HG03060 (cell line): Measurements from ENCODE around the gene KLK13.
A peak's percentile ranks its signal among the peaks of the same experiment; 100 is the strongest.

Experiments
- ATAC-seq: cut with Tn5 transposase; IDR thresholded peaks from one replicate; pipeline ENCODE4 v1.9.1; 2021; ENCODE audit warnings: low read depth, moderate number of reproducible peaks; ENCODE audit not compliant: unreplicated experiment

Gene KLK13, protein sequence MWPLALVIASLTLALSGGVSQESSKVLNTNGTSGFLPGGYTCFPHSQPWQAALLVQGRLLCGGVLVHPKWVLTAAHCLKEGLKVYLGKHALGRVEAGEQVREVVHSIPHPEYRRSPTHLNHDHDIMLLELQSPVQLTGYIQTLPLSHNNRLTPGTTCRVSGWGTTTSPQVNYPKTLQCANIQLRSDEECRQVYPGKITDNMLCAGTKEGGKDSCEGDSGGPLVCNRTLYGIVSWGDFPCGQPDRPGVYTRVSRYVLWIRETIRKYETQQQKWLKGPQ

DNA sequence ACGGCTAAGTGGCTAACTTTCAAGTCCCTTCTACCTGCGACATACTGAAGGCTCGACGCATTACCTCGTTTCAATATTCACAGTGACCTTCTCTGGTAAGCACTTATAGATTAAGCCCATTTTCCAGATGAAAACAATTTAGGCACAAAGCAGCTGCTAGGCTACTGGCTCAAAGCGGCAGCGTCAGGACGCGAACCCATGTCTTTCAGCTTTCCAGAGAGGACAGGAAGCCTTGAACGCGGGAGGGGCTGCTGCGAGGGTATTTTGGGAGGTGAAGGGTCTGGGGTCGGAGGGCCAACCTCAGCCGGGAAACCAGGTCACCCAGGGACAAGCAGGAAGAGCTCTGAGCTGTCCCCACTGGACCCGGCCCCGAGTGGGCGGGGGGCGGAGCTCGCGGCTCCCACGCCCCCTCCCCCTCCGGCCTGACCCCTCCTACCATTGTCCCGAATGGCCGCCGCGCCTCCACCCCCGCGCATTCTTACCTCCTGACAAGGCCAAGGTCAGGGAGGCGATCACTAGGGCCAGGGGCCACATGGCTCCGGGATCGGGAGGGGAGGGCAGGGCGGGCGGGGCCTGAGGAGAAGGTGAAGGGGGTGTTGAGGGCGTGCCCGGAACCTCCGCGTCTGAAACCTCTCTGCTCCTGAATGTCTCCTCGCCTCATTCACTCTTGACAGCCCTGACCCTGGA is at the start of gene KLK13:
KLK13 (minus strand) TSS at position 559 of the 687 bp plus-strand sequence; CDS start at position 534, 25 bp downstream.
- no peak for ATAC-seq

DNA sequence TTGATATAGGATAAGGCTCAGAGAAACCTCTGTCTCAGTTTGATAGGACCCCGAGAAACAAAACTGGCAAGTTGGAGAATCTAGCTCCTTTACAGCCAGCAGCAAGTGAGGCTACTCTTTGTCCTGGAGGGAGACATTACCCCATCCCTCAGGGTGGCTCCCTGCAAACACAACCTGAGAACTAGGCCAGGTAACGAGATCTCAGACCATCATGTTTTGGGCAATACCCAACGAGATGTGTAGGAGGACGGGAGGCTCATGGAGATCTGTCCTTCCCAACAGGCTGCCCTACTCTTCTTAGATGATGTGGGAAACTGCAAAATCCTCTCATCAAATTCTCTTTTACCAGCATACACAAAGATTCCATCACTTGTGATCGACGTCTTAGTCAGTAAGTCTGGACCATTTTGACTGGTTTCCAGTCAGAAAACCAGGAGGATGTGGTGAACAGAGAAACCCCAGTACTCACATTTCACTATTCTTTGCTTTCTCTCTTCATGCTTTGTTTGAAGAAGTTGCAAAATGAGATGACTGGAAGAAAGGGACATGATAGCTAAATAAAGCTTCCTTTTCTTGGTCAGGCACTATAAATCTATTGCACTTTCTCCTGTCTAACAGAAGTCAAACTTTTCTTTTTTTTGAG is 49.3 kb upstream of the KLK13 start:
- no peak for ATAC-seq

DNA sequence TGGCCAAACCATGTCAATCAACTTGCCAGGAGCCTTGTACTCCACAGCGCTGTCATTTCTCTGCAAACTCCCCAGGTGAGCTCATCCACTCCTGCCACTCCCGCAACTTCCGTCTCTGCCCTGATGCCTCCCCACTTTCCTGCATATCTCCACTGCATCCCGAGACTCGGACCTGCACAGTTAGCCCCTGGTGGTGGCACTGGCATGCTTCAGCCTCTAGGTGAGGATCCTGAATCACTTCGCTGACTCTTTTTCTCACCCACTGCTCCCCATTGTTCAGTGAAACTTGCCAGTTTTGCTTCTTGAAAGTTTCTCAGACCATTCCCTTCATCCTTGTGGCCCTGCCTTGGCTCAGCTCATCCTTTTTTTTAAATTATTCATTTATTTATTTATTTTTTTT is 46.7 kb upstream of the KLK13 start:
- ATAC-seq = no peak

DNA sequence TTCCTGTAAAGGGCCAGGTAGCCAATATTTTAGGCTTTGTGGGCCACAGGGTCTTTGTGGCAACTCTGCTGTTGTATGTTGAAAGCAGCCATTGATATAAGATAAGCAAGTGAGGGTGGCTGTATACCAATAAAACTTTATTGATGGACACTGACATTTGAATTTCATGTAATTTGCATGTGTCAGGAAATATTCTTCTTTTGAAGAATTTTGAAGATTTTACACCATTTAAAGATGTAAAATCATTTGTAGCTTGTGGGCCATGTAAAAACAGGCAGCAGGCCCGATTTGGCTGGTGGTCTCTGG is 45.7 kb upstream of the KLK13 start:
- no peak for ATAC-seq

DNA sequence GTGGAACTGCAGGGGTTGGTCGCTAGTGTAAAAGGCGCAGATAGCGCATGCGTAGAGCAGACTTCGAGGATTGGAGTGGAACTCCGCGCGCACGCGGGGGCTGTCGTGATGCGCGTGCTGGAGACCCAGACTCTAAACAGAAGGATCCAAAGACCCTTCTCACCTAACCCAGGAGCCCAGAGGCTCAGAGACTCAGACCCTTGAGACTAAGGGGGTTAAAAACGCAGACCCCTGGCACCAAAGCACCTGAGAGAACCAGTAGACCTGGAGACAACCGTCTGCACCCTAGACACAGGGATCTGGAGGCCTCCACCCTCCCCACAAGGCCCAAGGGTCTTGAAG is 43.9 kb upstream of the KLK13 start:
- no peak for ATAC-seq

DNA sequence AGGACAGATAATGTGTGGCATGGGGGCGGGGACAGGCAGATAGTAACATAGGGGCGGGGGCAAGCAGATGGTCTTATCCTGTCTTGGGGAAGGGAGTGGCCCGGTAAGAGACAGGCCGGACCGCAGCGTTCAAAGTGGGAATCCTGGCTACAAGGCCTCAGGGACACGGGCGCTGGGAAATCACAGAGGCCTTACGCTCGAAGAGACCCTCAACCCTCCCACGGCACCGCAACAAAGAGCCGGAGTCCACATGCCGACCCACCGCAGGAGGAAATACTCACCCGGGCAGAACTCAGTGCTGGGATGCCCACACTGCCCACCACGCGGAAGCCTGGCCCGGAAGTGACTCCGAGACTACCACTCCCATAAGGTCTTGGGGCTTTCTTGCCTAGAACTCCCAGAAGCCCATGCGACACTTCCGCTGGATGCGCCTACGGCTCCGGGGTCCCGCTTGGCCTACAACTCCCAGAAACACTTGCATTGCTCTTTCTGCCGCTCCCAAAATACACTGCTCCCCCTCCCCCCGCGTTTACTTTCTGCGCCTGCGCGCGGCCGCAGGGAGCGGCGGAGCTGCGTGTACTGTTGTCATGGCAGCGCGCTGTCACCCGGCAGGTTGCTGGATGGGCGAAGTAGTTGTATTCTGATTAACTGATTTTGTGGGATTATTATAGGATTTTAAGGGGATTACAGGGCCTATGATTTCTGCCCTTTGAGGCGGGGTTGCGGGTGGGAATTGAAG is 43.3 kb upstream of the KLK13 start, which contains the start of gene CTU1:
CTU1 (minus strand) TSS at position 344 of the 739 bp plus-strand sequence. CDS start 3,840 bp downstream, outside the sequence.
- ATAC-seq = peak; percentile 93

DNA sequence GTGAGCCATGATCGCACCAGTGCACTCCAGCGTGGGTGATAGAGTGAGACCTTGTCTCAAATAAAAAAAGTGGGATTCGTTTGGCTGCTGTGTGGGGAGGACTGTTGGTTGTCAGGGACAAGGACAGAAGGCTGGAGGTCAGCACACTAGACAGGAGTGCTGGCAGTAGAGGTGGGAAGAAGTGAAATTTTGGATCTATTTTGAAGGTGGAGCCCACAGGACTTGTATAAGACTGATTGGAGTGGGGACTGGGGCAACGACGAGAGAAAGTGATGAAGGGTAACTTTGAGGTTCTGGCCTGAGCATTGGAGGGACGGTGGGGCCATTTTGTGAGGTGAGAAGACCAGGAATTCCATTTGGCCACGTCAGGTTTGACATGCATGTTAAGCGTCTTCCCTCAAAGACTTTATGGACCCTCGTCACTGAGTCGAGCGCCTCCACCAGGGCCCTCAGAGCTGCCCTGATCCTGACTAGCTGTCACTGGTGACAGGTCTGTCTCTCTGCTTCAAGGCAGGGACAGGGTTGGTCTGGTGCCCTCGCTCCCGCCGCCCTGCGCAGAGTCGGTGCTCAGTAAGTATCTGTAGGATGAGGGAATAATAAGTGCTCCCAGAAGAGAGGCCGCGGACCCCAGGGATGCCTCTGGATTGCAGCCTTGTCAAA is 42.6 kb upstream of the KLK13 start:
- no peak for ATAC-seq

DNA sequence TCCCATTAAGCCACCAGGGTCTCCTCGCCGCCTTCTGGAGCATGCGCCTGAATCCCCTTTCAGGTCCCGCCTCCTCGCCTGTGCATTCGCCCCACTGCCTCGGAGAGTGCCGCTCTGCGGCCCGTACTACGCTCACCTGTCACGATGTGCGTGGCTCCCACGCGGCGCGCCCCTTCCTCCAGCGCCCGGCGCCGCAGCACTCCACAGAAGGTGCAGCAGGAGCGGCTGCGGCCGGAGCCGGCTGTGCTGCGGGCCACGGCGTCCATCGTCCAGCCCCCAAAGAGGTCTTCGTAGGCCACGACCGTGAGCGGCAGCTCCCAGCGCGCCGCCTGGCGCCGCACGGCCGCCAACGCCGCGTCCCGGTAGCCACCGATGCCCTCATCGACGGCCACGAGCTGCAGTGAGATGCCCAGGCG is 39.0 kb upstream of the KLK13 start:
- no peak for ATAC-seq

DNA sequence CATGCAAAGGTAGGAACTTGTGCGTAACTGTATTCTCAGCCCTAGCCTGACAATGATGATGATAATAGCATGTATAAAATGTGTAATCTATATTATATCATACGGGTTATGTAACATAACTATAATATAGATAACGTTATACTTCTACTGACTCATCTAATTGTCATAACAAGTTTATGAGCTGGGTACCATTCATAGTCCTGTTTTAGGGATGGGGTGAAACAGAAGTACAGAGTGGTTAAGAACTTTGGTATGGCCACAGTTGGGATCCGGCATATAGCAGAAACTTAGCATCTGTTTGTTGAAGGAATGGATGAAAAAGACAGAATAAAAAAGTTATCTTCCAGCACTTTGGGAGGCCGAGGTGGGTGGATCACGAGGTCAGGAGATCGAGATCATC is 38.1 kb upstream of the KLK13 start:
- no peak for ATAC-seq

DNA sequence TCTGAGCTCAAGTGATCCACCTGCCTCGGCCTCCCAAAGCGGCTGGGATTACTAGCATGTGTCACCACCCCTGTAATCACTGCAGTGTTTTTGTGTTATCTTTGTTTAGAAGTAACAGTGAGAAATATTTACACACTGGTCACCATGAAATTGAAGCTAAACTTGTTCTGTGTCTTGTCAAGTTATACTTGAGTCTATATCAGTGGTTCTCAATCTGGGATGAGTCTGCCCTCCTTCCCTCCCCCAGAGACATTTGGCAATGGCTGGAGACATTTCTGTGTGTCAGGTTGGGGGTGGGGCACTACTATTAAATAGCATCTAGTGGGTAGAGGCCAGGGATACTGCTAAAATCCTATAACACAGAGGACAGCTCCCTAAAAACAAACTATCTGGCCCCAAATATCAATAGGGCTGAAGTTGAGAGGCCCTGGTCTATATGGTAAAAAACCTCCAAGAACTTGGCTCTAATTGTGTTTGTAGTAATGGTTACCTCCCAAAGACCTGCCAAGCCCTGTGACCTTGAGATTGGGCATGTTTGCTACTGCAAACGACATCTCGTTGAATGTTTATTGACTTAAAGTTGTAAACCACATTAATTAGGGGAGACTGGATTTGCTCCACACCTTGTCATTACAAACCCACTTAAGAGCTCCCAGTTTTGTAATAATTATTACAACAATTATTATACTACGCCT is 36.4 kb upstream of the KLK13 start:
- no peak for ATAC-seq

DNA sequence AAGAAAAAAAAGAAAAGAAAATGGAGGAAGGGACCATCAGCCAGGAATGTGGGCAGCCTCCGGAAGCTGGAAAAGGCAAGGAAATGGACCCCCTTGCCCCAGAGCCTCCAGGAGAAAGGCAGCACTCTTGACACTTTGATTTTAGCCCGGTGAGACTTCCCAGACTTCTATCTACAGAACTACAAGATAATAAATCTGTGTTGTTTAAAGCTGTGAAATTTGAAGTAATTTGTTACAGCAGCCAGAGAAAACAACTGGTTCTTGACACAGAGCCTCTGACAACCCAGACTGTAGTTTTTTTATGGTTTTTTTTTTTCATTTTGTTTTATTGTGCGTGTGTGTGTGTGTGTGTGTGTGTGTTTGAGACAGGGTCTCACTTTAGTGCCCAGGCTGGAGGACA is 35.7 kb upstream of the KLK13 start:
- no peak for ATAC-seq

DNA sequence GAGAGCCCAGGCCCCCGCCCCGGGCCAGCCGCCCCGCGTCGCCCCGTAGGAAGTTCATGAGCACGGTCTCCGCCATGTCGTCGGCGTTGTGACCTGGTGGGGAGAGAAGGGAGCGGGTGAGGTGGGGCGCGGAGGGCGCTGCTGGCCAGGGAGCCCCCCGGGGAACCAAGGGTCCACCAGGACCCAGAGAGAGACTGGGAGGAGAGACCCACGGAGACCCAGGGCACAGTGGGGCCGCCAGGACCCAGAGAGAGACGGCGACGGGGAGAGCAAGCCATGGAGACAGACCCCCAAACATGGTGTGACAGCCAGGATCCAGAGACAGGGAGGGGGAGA is 34.1 kb upstream of the KLK13 start:
- no peak for ATAC-seq

DNA sequence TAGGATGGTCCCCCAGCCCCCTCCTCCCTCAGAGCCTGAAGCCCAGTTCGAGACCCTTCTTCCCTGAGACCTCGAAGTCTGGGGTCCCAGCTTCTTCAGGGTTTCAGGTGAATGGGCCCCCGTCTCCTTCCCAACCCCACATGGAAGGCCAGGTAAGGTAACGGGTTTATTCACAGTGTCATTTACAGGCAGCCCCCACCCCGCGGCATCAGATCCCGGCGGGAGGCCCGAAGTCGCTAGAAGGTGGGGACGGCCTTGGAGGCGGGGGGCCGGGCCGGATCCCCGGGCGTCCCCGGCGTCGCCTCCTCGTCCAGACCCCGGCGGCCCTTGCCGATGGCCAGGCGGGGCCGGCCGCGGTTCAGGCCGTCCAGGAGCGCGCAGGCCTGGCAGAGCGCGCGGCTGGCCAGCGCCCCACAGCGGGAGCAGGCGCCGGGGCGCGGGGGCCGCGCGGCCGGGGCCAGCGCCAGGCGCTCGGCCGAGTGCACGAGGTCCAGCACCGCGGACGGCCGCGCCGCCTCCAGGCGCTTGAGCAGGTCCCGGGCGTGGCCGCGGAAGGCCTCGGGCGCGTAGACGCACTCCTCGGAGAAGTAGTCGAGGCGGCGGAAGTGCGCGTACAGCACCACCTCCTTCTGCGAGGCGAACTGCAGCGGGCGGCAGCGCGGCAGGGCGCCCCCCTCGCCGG is 33.6 kb upstream of the KLK13 start:
- no peak for ATAC-seq

DNA sequence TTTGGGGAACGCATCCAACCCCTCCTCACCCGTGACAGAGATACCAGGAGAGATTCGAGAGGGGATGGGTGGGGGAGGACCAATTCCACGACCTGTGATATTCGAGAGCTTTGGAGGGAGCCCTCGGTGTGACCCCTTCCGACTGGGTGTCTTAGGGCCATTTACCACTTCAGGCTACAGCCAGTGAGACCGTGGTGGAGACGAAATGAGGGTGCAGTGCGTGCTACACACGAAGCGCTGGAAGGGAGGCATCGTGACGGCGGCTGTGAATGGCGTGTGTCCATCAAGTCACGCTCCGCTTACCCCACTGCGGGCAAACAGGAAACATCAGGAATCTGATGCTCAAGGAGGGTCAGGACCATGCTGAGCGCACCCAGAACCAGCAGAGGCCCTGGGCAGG is 32.9 kb upstream of the KLK13 start:
- no peak for ATAC-seq

DNA sequence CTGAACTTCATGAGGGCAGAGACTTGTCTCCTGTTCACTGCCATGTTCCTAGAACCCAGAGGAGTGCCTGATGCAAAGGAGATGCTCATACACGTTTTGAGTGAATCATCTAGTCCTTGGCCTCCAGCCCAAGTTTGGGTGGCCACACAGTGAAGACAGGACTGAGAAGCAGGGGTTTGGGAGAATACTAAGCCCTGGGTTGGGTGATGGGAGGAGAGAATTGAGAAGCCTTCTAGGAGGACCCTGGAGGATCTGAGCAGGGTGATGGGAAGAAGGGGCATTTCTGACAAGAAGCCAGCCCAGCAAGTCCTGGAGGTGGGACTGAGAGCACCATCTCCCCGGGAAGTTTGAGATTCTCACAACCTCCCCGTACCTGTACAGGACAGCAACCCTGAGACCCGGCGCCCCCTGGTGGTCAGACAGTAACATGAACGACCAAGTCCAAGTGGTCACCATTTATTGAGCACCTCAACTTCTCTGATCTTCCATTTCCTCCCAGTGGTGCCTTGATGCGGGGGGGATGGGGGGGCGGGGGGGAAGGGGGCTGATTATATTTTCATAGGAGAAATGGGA is 32.4 kb upstream of the KLK13 start:
- no peak for ATAC-seq

DNA sequence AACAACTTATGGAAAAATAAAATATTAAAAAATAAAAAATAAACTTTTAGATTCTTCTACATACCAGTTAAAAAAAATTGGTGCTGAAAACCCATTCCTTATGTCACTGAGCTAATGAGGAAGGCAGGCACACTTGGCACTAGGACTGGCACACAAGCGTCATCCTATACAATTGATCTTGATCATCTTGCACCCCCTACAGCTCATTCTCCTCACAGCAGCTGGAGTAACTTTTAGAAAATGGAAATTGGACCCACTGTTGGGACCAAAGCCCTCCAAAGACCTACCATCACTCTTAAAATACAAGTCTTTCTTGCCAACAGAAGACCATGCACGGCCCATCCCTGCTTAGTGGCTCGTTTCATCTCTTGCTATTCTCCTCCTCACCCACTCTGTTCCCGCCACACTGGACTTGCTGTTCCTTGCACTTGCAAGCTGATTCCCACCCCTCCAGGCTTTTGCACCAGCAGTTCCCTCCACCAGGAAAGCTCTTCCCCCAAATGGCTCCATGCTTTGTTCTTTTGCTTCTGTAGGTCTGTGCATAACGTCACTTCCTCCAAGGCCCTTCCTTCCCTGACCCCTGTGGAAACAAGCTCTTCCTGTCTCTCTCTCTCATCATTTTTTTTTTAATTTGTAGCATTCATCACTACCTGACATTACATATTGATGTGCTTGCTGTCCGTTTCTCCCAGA is 31.7 kb upstream of the KLK13 start:
- no peak for ATAC-seq

DNA sequence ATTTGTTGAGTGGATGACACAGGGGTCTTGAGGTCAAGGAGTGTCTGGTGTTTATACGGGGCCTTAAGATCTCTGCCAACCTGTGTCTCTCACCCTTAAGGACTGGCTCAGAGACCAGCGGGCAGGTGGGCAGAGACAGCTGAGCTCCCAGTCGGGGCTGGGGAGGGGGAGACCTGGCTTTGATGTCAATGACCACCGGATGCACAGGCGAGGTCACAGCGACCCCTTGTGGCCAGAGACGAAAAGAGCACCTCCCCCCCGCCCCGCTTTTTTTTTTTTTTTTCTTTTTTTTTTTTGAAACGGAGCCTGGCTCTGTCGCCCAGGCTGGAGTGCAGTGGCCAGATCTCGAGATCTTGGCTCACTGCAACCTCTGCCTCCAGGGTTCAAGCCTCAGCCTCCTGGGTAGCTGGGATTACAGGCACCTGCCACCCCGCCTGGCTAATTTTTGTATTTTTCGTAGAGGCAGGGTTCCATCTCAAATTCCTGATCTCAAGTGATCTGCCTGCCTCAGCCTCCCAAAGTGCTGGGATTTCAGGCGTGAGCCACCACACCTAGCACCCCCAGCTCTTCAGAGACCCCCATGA is 29.9 kb upstream of the KLK13 start:
- no peak for ATAC-seq

DNA sequence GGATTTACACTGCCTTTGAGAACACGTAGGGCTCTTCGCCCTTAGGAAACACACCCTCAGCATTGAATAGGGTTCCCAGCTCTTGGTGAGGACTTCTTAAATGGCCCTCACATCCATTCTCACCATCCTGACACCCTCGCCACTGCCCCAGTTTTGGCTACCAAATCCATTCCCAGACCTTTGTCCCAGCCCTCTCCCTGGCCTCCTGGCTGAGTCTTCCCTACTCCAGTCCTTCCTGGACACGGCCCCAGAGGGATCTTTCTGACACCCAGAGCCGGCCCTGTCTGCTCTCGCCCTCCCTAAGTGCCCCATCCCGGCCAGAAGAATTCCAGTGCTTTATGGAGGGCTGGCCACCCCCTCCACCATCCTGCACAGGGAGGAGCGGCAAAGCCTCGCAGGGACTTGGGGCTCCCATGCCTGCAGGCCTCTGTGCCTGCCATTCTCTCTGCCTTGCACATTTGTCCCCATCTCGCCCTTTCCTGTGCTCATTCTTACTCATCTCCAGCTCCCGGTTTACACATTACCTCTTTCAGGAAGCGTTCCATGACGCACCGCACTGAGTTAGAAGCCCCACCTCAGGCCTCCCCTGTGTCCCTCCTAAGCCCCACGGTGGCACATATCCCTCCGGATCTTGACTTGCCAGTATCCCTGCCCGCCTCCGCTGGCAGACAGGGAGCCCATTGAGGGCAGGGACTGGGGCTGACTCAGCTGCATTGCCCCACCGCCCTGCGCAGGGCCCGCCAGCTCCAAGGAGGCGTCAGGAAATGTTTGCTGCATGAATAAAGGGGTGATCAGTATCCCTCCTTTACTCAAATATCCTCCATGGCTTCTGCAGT is 28.8 kb upstream of the KLK13 start:
- no peak for ATAC-seq
